ENCODE data around the gene MYOM1. TPM values are rescaled to one million over a fixed set of nuclear protein-coding genes. Genes with fewer than 3 reads are reported as not detected.
A peak's percentile ranks its signal among the peaks of the same experiment; 100 is the strongest.
"Not testable (repeated sequence)": the region's sequence is repeated elsewhere in the genome, so short reads cannot be mapped to it uniquely, and the experiment has no call there.

Gene MYOM1
- total RNA-seq, 2 experiments from 2014 or later = 0.90 to 1.2 TPM

DNA sequence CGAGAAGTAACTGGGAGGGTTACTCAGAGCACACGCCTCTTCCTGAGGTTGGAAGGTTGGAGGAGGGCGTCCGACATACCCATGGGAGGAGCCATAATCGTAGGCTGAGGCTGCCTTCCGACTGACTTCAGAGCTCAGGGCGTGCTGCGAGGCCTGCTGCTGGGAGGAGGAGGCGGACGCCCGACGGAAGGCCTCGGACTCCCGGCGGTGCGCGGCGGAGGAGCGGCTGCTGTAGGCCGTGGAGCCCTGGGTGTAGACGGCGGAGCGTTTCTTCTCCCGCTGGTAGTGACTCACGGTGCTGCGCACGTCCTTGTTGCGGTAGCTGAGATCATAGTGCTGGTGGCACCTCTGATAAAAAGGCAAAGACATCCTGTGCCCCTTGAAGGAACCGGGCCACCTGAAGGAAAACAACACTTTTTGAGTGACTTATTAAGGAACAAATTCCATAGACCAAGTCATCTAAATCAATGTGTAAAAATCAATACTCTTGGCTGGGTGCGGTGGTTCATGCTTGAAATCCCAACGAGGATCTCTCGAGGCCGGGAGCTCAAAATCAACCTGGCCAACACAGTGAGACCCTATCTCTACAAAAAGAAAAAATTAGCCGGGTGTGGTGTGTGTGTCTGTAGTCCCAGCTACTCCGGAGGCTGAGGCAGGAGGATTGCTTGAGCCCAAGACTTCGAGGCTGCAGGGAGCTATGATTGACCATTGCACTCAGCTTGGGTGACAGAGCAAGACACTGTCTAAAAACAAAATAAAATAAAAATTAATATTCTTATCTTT lies 4.7 kb downstream of the MYOM1 start:
- no peak for DNase-seq
- Mint-ChIP-seq H3K36me3 (no peaks in the 10 kb centered on the region), H3K27ac (no peak overlapping the region), H3K9me3 (no peaks in the 10 kb centered on the region), H3K4me1 (ENCODE audit: low read depth) (peaks cover 13% of the 10 kb centered on the region), H3K27me3 (peaks cover 2% of the 10 kb centered on the region), H3K4me3 (no peak overlapping the region)
- POLR2A ChIA-PET = no interaction called here
- intact Hi-C loops (cut with micrococcal nuclease) = no loop called here
- CTCF ChIA-PET = interaction anchor here (0.9 kb wide), 1 partner anchor 31 kb away, joined by 3 read pairs; no protein-coding TSS in a partner anchor

DNA sequence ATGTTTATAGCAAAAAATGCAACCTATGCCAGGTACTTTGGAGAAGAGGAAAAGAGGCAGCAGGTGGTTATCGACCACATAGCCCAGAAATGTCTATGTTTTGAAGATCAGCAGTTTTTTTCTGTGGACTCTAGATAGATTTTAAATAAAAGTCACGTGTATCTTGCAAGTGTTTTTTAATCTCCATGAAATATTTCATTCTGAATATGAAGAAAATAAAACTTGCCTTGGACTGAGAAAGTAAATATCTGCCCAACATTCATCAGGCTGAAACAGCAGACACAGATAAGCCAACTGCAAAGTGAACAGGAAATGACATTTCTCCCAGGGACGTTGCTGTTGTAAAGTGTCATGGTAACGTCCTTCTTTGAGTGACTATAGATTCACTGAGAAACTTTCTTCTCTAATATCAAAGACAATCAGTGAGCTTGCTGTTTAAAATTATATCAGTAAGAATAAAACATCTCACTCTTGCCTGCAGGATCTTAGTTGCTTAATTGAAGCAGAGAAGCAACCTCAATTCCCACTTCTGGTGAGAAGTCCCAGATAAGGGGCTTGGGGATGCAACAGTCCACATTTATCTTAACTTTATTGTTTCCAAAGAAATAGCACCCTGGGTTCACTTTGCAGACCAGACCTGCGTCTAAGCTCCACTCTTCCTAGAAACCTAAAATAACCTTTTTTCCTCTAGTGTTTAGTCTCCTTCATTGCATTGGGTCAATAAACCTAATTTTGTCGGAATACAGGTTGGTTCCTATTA lies 6.3 kb downstream of the MYOM1 start:
- no peaks in the 10 kb centered on the region for H3K36me3 Mint-ChIP-seq
- H3K4me3 Mint-ChIP-seq = no peak overlapping the region
- peaks cover 2% of the 10 kb centered on the region for H3K27me3 Mint-ChIP-seq
- no peak overlapping the region for H3K27ac Mint-ChIP-seq
- CTCF ChIA-PET = interaction anchor here (1.0 to 1.2 kb wide), 2 partner anchors 12 to 32 kb away, joined by 3 read pairs; no protein-coding TSS in a partner anchor
- DNase-seq = no peak
- no peaks in the 10 kb centered on the region for H3K9me3 Mint-ChIP-seq
- peaks cover 15% of the 10 kb centered on the region for H3K4me1 Mint-ChIP-seq (ENCODE audit: low read depth)
- POLR2A ChIA-PET = no interaction called here
- intact Hi-C loops (cut with micrococcal nuclease) = no loop called here

DNA sequence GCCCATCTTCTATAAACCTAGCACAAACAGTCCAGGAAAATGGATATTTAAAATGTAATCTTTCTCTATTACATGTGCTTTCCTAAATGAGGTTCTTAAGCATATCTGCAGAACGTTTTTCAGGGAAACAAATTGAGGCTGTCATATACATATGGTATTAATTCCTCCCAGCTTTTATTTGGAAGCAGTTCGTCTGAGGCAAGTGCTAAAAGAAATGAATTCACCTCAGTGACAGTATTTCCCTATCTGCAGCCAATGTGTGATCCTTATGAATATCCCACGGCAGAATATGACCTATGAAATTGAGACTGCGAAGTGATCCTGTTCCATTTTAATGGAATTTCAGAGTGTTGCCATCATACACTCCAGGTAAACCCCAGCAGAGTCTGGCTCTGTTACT lies 7.1 kb downstream of the MYOM1 start:
- POLR2A ChIA-PET = no interaction called here
- Mint-ChIP-seq H3K27ac (no peak overlapping the region), H3K36me3 (no peaks in the 10 kb centered on the region), H3K4me1 (ENCODE audit: low read depth) (peaks cover 15% of the 10 kb centered on the region), H3K9me3 (no peaks in the 10 kb centered on the region), H3K4me3 (no peak overlapping the region), H3K27me3 (peaks cover 2% of the 10 kb centered on the region)
- intact Hi-C loops (cut with micrococcal nuclease) = no loop called here
- CTCF ChIA-PET = interaction anchor here (1.2 kb wide), 1 partner anchor 33 kb away, joined by 3 read pairs; no protein-coding TSS in a partner anchor
- DNase-seq = no peak

DNA sequence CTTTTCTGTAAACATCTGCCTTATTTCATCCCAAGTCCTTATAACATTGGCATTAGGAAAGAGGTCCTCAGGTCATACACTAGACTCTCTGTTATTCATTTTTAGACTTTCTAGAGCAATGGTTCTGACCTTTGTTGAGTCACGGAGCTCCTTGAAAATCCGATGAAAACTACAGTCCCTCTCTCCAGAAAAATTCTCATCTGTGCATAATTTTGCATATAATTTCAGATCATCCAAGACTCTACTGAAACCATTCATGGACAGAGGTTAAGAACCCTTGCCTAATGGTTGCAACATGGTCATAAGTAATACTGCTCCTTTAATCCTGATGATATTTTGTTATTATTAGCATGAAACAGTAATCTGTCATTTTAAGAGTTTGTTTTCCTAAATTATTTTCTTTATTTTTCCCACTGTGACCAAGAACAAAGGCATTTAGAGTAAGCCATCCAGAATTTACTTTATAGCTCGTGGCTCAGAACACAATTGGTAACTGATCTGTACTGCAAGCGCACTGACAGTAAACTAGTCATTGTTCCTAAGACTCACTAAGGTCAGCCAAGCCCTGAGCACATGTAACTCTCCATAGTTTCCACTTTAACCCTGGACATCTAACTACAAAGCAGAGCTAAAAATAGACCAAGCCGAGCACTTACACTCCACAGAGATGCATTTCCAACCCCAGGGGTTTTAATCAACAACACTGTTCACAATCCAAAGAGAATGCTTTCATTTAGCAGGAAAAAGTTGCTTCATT lies 8.4 kb downstream of the MYOM1 start:
- CTCF ChIA-PET = interaction anchor here (1.4 to 1.6 kb wide), 2 partner anchors 82 to 217 kb away, joined by 3 to 5 read pairs; no protein-coding TSS in a partner anchor
- Mint-ChIP-seq H3K36me3 (peaks cover 2% of the 10 kb centered on the region), H3K27me3 (peaks cover 2% of the 10 kb centered on the region), H3K4me1 (ENCODE audit: low read depth) (peaks cover 15% of the 10 kb centered on the region), H3K27ac (no peak overlapping the region), H3K4me3 (no peak overlapping the region), H3K9me3 (peaks cover 2% of the 10 kb centered on the region)
- POLR2A ChIA-PET = no interaction called here
- intact Hi-C loops (cut with micrococcal nuclease) = no loop called here
- DNase-seq = no peak

DNA sequence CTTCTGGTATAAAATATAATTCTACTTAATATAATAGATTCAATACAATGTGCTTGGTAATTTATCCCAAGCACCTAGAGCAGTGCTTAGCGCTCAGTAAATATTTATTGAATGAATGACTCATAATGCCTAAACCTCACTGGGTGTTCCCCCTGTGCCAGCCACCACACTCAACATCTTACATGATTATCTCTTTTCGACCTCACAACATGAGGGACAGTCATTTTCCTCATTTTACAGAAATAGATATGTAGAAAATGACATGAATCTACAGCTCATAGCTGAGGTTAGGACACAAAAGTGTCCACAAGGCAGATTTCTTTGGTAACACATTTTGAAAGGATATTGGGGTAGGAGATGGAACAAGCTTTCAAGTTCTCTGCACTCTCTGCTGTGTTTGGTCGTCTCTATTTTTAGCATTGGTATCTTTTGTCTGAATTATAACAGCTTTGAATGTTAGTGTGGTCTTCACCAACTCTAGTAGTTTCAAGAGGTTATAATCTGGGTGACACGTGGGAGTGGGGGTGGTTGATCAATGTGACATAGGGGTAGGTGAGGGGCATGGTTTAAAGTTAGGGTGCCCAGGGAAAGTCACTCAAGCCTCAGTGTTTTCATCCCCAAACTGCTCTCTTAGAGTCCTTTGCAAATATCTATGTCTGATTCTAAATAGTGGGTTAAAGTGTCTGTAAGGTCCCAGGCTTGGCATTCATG lies 9.8 kb downstream of the MYOM1 start:
- DNase-seq = peak; percentile 31
- Mint-ChIP-seq H3K27ac (no peak overlapping the region), H3K9me3 (peaks cover 7% of the 10 kb centered on the region), H3K4me3 (no peak overlapping the region), H3K27me3 (peaks cover 2% of the 10 kb centered on the region), H3K4me1 (ENCODE audit: low read depth) (peaks cover 15% of the 10 kb centered on the region), H3K36me3 (peaks cover 8% of the 10 kb centered on the region)
- intact Hi-C loops (cut with micrococcal nuclease) = no loop called here
- ChIA-PET POLR2A (no interaction called here), CTCF (interaction anchor here (0.6 to 1.6 kb wide), 4 partner anchors 11 to 215 kb away, joined by 3 to 5 read pairs (median 4); no protein-coding TSS in a partner anchor)

DNA sequence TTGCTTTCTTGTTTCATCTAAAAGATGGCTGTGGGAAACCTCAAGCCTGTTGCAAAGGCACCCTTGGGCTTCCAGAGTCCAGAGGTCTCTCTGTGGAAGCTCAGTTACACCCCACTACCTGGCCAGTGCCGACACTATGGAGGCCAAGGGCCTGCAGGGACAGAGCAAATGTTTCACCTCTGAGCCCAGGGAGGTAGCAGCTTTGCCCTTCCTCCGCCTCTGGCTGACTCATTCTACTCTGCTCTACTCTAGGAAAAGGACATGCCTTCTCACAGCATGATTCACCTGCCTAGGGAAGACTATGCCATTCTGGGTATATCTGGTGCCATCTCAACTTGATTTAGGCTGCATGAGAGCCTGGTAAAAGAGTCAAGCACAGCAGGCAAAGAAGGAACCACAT lies 12.2 kb downstream of the MYOM1 start:
- ChIA-PET POLR2A (no interaction called here), CTCF (no interaction called here)
- H3K27me3 Mint-ChIP-seq = peaks cover 2% of the 10 kb centered on the region
- peaks cover 14% of the 10 kb centered on the region for H3K36me3 Mint-ChIP-seq
- H3K27ac Mint-ChIP-seq = no peak overlapping the region
- H3K9me3 Mint-ChIP-seq = peaks cover 13% of the 10 kb centered on the region
- intact Hi-C loops (cut with micrococcal nuclease) = no loop called here
- no peak overlapping the region for H3K4me3 Mint-ChIP-seq
- DNase-seq = peak; percentile 18
- H3K4me1 Mint-ChIP-seq (ENCODE audit: low read depth) = peaks cover 4% of the 10 kb centered on the region

DNA sequence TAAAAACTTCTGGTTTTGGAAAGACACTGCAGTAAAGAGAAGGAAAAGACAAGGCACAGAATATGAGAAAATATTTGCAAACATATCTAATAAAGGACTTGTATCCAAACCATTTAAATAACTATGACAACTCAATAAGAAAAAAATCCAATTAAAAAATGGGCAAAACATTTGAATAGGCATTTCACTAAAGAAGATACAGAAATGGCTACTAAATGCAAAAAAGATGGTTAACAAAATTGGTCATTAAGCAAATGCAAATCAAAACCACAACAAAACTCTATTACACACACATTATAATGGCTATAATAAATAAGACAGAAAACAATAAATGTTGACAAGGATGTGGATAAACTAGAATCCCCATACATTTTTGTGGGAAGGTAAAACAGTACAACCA lies 14.5 kb downstream of the MYOM1 start:
- POLR2A ChIA-PET = no interaction called here
- Mint-ChIP-seq H3K4me1 (ENCODE audit: low read depth) (peaks cover 4% of the 10 kb centered on the region), H3K27me3 (no peaks in the 10 kb centered on the region), H3K36me3 (peaks cover 14% of the 10 kb centered on the region), H3K27ac (no peak overlapping the region), H3K4me3 (no peak overlapping the region), H3K9me3 (peaks cover 18% of the 10 kb centered on the region)
- CTCF ChIA-PET = no interaction called here
- intact Hi-C loops (cut with micrococcal nuclease) = no loop called here
- DNase-seq = no peak

DNA sequence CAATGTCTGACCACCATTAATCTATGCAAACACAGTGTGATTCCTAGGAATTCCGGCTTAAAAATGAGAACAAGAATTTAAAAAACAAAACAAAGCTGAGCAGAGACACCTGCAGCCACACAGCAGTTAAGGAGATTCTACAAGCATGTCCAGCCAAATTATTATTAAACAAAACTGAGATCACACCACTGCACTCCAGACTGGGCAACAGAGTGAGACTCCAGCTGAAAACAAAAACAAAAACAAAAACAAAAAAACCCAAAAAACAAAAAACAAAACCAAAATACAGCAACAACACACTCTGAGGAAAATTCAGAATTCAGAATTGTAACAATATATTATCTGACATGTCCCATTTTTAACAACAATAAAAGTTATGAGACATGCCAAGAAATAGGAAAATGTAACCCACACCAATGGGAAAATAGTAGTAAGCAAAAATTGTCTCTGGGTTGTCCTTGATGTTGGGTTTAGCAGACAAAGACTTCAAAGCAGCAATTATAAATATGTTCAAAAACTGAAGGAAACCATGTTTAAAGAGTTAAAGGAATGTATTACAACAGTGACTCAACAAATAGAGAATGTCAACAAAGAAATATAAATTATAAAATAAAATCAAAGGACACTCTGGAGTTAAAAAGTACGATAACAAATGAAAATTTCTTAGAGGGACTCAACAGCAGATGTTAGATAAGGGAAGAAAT lies 19.7 kb downstream of the MYOM1 start:
- peaks cover 11% of the 10 kb centered on the region for H3K9me3 Mint-ChIP-seq
- peaks cover 6% of the 10 kb centered on the region for H3K36me3 Mint-ChIP-seq
- no peak overlapping the region for H3K27ac Mint-ChIP-seq
- no peaks in the 10 kb centered on the region for H3K27me3 Mint-ChIP-seq
- DNase-seq = no peak
- CTCF ChIA-PET = no interaction called here
- intact Hi-C loops (cut with micrococcal nuclease) = no loop called here
- no peak overlapping the region for H3K4me3 Mint-ChIP-seq
- no peaks in the 10 kb centered on the region for H3K4me1 Mint-ChIP-seq (ENCODE audit: low read depth)
- POLR2A ChIA-PET = no interaction called here

DNA sequence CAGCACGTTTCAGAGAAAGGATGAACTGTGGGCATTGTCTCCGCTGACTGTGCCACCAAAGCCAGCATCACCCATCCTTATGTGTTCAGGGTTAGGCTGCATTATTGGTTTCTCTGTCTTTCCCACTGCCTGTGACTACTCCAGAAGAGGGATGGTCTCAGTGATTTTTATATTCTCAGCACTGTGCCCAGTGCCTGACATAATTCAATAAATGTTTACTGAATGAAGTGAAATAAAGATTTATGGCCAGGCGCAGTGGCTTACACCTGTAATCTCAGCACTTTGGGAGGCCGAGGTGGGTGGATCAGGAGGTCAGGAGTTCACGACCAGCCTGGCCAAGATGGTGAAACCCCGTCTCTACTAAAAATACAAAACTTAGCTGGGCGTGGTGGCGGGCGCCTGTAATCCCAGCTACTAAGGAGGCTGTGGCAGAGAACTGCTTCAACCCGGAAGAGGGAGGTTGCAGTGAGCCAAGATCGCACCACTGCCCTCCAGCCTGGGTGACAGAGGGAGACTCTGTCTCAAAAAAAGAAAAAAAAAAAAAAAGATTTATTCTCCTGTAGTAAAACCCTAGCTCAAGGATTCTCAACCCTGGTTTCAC lies 21.4 kb downstream of the MYOM1 start:
- POLR2A ChIA-PET; H3K4me1 Mint-ChIP-seq (ENCODE audit: low read depth); H3K4me3 Mint-ChIP-seq; H3K27ac Mint-ChIP-seq; intact Hi-C loops (cut with micrococcal nuclease); DNase-seq; H3K9me3 Mint-ChIP-seq; H3K36me3 Mint-ChIP-seq; H3K27me3 Mint-ChIP-seq: not testable (repeated sequence)
- CTCF ChIA-PET = interaction anchor here (0.7 kb wide), 1 partner anchor 194 kb away, joined by 7 read pairs; no protein-coding TSS in a partner anchor

DNA sequence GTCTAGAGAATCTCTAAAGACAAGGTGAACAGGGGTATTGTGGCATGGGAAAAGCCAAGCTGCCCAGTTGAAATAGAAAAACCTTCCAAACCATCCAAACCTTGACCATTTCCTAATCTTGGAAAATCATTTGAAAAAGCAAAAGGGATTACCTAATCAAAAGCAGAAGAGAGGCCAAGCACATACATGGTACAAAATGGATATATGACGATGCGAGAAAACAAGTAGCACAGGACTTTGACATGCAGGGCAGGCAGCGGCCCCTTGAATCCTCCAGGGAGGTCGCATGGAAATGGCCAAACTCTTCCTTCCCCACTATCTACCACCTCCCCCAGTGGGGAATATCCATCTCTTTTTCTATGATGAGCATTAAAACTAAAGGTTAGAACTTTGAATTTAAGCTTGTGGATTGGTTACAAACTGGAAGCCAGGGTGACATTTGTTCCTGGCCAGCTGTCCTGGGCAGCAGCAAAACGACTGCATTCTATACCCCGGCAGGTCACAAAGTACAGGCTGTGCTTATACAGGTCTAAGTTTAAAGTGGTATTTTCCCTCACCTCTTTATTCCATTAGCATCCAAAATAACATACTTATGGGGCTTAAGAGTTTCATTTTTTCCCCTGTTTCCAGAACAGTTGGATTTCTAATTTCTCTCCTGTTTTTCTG lies 24.7 kb downstream of the MYOM1 start:
- Mint-ChIP-seq H3K9me3 (no peaks in the 10 kb centered on the region), H3K4me3 (no peak overlapping the region), H3K4me1 (ENCODE audit: low read depth) (no peaks in the 10 kb centered on the region), H3K36me3 (no peaks in the 10 kb centered on the region), H3K27ac (no peak overlapping the region), H3K27me3 (peaks cover 2% of the 10 kb centered on the region)
- CTCF ChIA-PET = interaction anchor here (1.0 kb wide), 1 partner anchor 65 kb away, joined by 4 read pairs; no protein-coding TSS in a partner anchor
- POLR2A ChIA-PET = no interaction called here
- DNase-seq = no peak
- intact Hi-C loops (cut with micrococcal nuclease) = no loop called here

Measured in activated CD4-positive, alpha-beta memory T cell treated with anti-CD3 and anti-CD28 coated beads for 36 hours (primary cell).